ENCODE measurements around the gene PCGF3.

PCGF3 gene

DNA sequence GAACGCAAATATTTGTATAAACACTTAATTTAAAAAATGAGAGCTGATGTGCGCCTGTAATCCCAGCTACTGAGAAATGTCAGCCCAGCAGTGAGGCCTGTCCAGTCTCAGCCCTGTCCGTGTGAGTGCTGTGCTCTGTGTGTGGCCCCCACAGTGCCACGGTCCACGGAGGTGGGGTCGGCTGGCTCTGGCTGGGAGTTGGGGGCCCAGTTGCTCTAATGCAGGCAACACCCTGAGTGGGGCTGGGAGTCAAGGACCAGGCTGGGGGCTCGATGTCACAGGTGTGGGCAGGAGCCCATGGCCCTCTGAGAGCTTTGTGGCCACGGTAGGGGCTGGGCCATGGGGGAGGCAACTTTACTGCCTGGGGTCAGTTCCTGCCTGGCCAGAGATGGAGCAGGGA lies 12.8 kb downstream of the PCGF3 start:
- TF ChIP-seq RAD21 (IDR thresholded peaks at IDR 0.05; ENCODE audit: low read depth) (no peak), TEAD4 (IDR thresholded peaks at IDR 0.05) (no peak), ZBTB7A (IDR thresholded peaks at IDR 0.05; ENCODE audit: low read depth) (no peak), TAF1 (IDR thresholded peaks at IDR 0.05; ENCODE audit: low read depth) (no peak), TCF12 (IDR thresholded peaks at IDR 0.05; ENCODE audit: low read depth) (no peak), EP300 (IDR thresholded peaks at IDR 0.05; ENCODE audit: borderline replicate concordance) (no peak), CREB1 (IDR thresholded peaks at IDR 0.05; ENCODE audit: low read depth) (no peak), EGR1 (IDR thresholded peaks at IDR 0.05) (no peak), YY1 (IDR thresholded peaks at IDR 0.05; ENCODE audit: low read depth) (no peak), CEBPB (IDR thresholded peaks at IDR 0.05) (no peak), FOXM1 (IDR thresholded peaks at IDR 0.05; ENCODE audit: borderline replicate concordance, low read depth) (no peak)
- TF ChIP-seq, protein P1, sequence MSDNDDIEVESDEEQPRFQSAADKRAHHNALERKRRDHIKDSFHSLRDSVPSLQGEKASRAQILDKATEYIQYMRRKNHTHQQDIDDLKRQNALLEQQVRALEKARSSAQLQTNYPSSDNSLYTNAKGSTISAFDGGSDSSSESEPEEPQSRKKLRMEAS (IDR thresholded peaks at IDR 0.05), result no peak
- TF ChIP-seq, protein P2, sequence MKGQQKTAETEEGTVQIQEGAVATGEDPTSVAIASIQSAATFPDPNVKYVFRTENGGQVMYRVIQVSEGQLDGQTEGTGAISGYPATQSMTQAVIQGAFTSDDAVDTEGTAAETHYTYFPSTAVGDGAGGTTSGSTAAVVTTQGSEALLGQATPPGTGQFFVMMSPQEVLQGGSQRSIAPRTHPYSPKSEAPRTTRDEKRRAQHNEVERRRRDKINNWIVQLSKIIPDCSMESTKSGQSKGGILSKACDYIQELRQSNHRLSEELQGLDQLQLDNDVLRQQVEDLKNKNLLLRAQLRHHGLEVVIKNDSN (IDR thresholded peaks at IDR 0.05), result no peak
- TF ChIP-seq, protein P3, sequence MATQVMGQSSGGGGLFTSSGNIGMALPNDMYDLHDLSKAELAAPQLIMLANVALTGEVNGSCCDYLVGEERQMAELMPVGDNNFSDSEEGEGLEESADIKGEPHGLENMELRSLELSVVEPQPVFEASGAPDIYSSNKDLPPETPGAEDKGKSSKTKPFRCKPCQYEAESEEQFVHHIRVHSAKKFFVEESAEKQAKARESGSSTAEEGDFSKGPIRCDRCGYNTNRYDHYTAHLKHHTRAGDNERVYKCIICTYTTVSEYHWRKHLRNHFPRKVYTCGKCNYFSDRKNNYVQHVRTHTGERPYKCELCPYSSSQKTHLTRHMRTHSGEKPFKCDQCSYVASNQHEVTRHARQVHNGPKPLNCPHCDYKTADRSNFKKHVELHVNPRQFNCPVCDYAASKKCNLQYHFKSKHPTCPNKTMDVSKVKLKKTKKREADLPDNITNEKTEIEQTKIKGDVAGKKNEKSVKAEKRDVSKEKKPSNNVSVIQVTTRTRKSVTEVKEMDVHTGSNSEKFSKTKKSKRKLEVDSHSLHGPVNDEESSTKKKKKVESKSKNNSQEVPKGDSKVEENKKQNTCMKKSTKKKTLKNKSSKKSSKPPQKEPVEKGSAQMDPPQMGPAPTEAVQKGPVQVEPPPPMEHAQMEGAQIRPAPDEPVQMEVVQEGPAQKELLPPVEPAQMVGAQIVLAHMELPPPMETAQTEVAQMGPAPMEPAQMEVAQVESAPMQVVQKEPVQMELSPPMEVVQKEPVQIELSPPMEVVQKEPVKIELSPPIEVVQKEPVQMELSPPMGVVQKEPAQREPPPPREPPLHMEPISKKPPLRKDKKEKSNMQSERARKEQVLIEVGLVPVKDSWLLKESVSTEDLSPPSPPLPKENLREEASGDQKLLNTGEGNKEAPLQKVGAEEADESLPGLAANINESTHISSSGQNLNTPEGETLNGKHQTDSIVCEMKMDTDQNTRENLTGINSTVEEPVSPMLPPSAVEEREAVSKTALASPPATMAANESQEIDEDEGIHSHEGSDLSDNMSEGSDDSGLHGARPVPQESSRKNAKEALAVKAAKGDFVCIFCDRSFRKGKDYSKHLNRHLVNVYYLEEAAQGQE (IDR thresholded peaks at IDR 0.05; ENCODE audit: low read depth), result no peak

DNA sequence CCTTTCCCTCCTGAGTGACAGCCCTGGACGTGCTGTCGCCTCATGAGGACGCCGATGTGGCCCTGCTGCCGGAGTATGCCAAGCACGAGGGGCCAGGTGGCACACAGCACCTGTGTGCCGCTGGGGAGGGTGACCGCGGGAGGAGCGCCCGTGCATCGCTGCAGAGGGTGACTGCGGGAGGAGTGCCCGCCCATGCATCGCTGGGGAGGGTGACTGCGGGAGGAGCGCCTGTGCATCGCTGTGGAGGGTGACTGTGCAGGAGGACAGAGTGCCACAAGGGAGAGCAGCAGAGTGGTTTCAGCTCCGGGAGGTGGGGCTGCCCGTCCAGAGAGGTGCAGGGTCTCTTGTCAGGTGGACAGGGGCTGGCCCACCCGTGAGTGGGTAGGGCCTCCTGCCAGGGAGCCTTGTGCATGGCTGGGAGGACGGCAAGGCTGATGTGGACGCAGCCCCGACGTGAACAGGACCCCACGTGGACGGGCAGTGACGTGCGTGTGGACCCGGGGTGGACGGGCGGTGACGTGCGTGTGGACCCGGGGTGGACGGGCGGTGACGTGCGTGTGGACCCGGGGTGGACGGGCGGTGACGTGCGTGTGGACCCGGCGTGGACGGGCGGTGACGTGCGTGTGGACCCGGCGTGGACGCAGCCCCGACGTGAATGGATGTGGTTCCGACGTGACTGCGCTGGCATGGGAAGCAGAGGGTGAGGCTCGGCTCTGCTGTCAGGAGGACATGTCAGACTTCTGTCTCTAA lies 14.7 kb downstream of the PCGF3 start:
- no peak for TF ChIP-seq CEBPB (IDR thresholded peaks at IDR 0.05)
- TF ChIP-seq YY1 (IDR thresholded peaks at IDR 0.05; ENCODE audit: low read depth), result no peak
- no peak for TF ChIP-seq TEAD4 (IDR thresholded peaks at IDR 0.05)
- TF ChIP-seq, protein P3 (IDR thresholded peaks at IDR 0.05; ENCODE audit: low read depth), result no peak
- no peak for TF ChIP-seq EGR1 (IDR thresholded peaks at IDR 0.05)
- no peak for TF ChIP-seq NFIC (IDR thresholded peaks at IDR 0.05)
- no peak for TF ChIP-seq EP300 (IDR thresholded peaks at IDR 0.05; ENCODE audit: borderline replicate concordance)
- no peak for TF ChIP-seq CREB1 (IDR thresholded peaks at IDR 0.05; ENCODE audit: low read depth)
- no peak for TF ChIP-seq RAD21 (IDR thresholded peaks at IDR 0.05; ENCODE audit: low read depth)
- no peak for TF ChIP-seq TAF1 (IDR thresholded peaks at IDR 0.05; ENCODE audit: low read depth)
- TF ChIP-seq FOXM1 (IDR thresholded peaks at IDR 0.05; ENCODE audit: borderline replicate concordance, low read depth), result no peak
- TF ChIP-seq, protein P2 (IDR thresholded peaks at IDR 0.05), result no peak
- TF ChIP-seq ZBTB7A (IDR thresholded peaks at IDR 0.05; ENCODE audit: low read depth), result no peak

DNA sequence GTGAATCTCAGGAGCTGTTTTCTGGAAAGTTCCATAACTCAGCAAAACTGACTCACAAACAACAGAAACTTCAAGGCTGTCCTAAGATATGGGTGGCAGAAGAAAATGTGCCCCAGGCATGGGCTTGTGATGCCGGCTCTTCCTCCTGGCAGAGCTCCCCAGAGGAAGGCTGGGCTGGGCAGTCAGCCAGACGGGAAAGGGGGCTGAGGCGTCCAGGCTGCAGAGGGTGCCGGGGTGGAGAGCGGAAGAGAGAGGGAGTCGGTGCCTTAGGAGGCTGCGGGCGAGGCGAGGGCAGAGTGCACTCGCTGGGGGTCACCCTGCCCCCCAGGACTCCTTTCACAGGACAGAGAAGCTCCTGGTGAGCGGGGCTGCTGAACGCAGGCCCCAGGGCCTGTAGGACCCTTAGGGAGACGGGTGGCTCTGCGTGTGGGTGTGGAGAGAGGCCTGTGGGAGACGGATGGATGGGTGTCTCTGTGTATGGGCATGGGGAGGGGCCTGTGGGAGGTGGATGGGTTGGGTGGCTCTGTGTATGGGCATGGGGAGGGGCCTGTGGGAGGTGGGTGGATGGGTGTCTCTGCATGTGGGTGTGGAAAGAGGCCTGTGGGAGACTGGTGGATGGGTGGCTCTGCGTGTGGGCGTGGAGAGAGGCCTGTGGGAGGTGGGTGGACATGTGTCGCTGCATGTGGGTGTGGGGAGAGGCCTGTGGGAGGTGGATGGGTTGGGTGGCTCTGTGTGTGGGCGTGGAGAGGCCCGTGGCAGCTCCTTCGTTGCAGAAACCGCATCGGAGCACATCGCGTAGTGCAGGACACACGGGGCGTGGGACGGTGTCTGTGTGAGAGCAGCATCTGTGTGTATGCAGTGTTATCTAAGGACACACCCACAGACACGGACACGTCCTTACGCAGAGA lies 15.9 kb downstream of the PCGF3 start:
- peak; percentile 32; the same call in 1 of the 2 replicates for TF ChIP-seq EGR1 (IDR thresholded peaks at IDR 0.05)
- no peak for TF ChIP-seq RAD21 (IDR thresholded peaks at IDR 0.05; ENCODE audit: low read depth)

DNA sequence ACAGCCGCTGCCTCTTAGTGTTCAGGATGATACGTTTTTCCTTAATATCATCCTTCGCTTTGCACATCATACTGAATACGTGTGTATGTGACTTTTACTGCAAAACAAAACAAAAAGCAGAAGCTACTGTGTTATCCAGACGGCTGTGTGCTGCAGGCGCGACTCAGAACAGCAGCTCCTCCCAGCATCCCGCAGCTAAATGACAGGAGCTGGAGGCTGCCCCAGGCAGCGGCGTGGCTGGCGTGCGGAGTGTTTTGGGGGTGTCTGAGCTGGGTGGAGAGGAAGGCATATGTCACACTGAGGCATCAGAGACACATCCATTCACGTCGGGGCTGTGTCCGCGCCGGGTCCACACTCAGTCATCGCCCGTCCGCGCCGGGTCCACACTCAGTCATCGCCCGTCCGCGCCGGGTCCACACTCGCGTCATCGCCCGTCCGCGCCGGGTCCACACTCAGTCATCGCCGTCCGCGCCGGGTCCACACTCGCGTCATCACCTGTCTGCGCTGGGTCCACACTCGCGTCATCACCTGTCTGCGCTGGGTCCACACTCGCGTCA lies 16.6 kb downstream of the PCGF3 start:
- TF ChIP-seq RAD21 (IDR thresholded peaks at IDR 0.05; ENCODE audit: low read depth), result no peak

DNA sequence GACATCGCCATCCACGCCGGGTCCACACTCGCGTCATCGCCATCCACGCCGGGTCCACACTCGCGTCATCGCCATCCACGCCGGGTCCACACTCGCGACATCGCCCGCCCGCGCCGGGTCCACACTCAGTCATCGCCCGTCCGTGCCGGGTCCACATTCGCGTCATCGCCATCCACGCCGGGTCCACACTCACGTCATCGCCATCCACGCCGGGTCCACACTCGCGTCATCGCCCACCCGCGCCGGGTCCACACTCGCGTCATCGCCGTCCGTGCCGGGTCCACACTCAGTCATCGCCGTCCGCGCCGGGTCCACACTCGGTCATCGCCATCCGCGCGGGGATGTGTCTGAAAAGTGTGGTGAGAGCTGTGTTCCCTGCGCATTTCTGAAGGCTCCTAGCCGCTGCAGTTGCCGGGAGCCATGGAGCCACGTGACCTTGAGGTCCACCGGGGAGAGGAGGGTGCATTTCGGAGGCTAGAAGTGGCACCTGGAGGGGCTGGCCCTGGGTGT lies 17.3 kb downstream of the PCGF3 start:
- no peak for TF ChIP-seq TCF12 (IDR thresholded peaks at IDR 0.05; ENCODE audit: low read depth)
- no peak for TF ChIP-seq EGR1 (IDR thresholded peaks at IDR 0.05)
- no peak for TF ChIP-seq ZBTB7A (IDR thresholded peaks at IDR 0.05; ENCODE audit: low read depth)
- no peak for TF ChIP-seq CEBPB (IDR thresholded peaks at IDR 0.05)
- TF ChIP-seq CREB1 (IDR thresholded peaks at IDR 0.05; ENCODE audit: low read depth), result no peak
